GM23248 (cell line): Measurements from ENCODE around the gene SMAP2.

Source experiments
- EZH2 ChIP-seq: fragments of 200-600 bp; sonication (generic); IDR thresholded peaks from 2 replicates; pipeline ENCODE4 v1.6.1; 2018; ENCODE audit warnings: antibody characterized with exemption, mild to moderate bottlenecking; ENCODE audit not compliant: insufficient read depth, poor library complexity, severe bottlenecking
- EZH2phosphoT487 ChIP-seq: fragments of 200-600 bp; sonication (generic); IDR thresholded peaks from 2 replicates; pipeline ENCODE4 v1.6.1; 2018; ENCODE audit warnings: antibody characterized with exemption, moderate library complexity, mild to moderate bottlenecking, low read depth; ENCODE audit not compliant: insufficient read depth

DNA sequence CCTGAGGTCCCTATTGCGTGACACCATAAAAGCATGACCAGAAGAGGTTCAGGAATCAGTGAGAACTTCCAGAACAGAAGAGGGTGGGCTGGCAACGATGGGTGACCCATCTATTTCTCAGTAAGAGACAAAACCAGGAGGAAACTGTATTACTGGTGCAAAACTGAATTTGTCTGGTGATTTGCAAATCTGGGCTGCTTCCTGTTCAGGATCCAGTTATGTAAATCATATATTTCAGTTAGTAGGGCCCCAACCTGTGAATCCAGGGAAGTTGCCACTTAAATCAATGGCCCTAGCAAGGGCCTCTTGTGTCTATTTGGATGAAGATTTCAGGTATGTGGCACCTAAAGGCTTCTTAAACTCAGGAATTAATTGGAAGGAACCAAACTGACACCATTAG, 23.1 kb upstream of the SMAP2 start:
- TF ChIP-seq EZH2phosphoT487, result no peak
- TF ChIP-seq EZH2, result no peak
